CD14-positive monocyte (primary cell): ENCODE measurements around the gene PTPRD. TPM values are rescaled to one million over a fixed set of nuclear protein-coding genes. Genes with fewer than 3 reads are reported as not detected.

Source experiments
- DNase-seq, 3 donors: peaks; one replicate each; pipeline ENCODE4 v3.0.0-alpha.2; 2011 to 2022
- H2AFZ ChIP-seq: 2 replicates; pipeline ENCODE4 v1.6.0; 2012; ENCODE audit warnings: mild to moderate bottlenecking, low read depth, low read length, inconsistent platforms; ENCODE audit not compliant: insufficient read depth, poor library complexity, severe bottlenecking
- H3K27ac ChIP-seq, 2 donors: 1 replicate in 1 of 2; 2 replicates in 1 of 2; pipeline ENCODE4 v1.5.1; 2012 to 2013; ENCODE audit warnings: low read length in 2 of 2, control low read depth in 1 of 2, inconsistent platforms in 1 of 2, low read depth in 1 of 2, mild to moderate bottlenecking in 1 of 2
- H3K27me3 ChIP-seq, 2 donors: one replicate each; pipeline versions ENCODE4 v1.6.0 to v1.6.1; 2011 to 2013; ENCODE audit warnings: low read length in 2 of 2; ENCODE audit not compliant: control insufficient read depth in 2 of 2, insufficient read depth in 2 of 2
- H3K36me3 ChIP-seq, 2 donors: replicated peaks in 1 of 2; 1 replicate in 1 of 2; 2 replicates in 1 of 2; pipeline versions ENCODE4 v1.5.1 to v1.6.1; 2012 to 2013; ENCODE audit warnings: low read length in 2 of 2, control low read depth in 1 of 2, inconsistent platforms in 1 of 2, mild to moderate bottlenecking in 1 of 2; ENCODE audit not compliant: insufficient read depth in 2 of 2, control insufficient read depth in 1 of 2
- H3K4me1 ChIP-seq, 2 donors: 1 replicate in 1 of 2; 2 replicates in 1 of 2; pipeline versions ENCODE4 v1.5.1 to v1.6.1; 2012 to 2013; ENCODE audit warnings: low read length in 2 of 2, control low read depth in 1 of 2, inconsistent platforms in 1 of 2, mild to moderate bottlenecking in 1 of 2, moderate library complexity in 1 of 2; ENCODE audit not compliant: insufficient read depth in 2 of 2, control insufficient read depth in 1 of 2
- H3K4me2 ChIP-seq: replicated peaks from 2 replicates; pipeline ENCODE3; 2012; ENCODE audit warnings: low read length, moderate library complexity, mild to moderate bottlenecking; ENCODE audit not compliant: poor library complexity, severe bottlenecking; ENCODE audit errors: extremely low read depth
- H3K4me3 ChIP-seq, 3 experiments: fragments of 200-600 bp in 1 of 3; sonication (generic) in 1 of 3; replicated peaks in 1 of 3; 1 replicate in 2 of 3; 2 replicates in 1 of 3; pipeline ENCODE4 v1.5.1; 2011 to 2013; ENCODE audit warnings: low read length in 3 of 3, mild to moderate bottlenecking in 3 of 3, control low read depth in 2 of 3, low read depth in 2 of 3, inconsistent platforms in 1 of 3, moderate library complexity in 1 of 3
- H3K79me2 ChIP-seq: 2 replicates; pipeline ENCODE4 v1.6.0; 2012; ENCODE audit warnings: mild to moderate bottlenecking, control low read depth, inconsistent platforms, low read length, moderate library complexity; ENCODE audit not compliant: insufficient read depth
- H3K9ac ChIP-seq: 2 replicates; pipeline ENCODE4 v1.6.0; 2017; ENCODE audit warnings: low read length, mild to moderate bottlenecking; ENCODE audit not compliant: insufficient read depth, poor library complexity, severe bottlenecking
- H3K9me3 ChIP-seq, 2 donors: replicated peaks in 1 of 2; 1 replicate in 1 of 2; 2 replicates in 1 of 2; pipeline versions ENCODE4 v1.5.1 to v1.6.1; 2012 to 2013; ENCODE audit warnings: low read length in 2 of 2, control low read depth in 1 of 2; ENCODE audit not compliant: control insufficient read depth in 1 of 2, insufficient read depth in 1 of 2
- H4K20me1 ChIP-seq: 2 replicates; pipeline ENCODE4 v1.6.0; 2012; ENCODE audit warnings: mild to moderate bottlenecking, low read length, control low read depth, moderate library complexity; ENCODE audit not compliant: insufficient read depth
- H3K27ac Mint-ChIP-seq, 7 donors: one replicate each; pipeline ENCODE4 v1.8.0; 2020; ENCODE audit warnings: mild to moderate bottlenecking in 7 of 7, mixed read lengths in 7 of 7, moderate library complexity in 6 of 7, inconsistent platforms in 2 of 7
- H3K27me3 Mint-ChIP-seq, 3 donors: one replicate each; pipeline ENCODE4 v1.8.0; 2021 to 2022; ENCODE audit warnings: low read depth in 3 of 3, mild to moderate bottlenecking in 3 of 3, mixed read lengths in 3 of 3, moderate library complexity in 3 of 3, inconsistent platforms in 1 of 3
- H3K36me3 Mint-ChIP-seq, 2 donors: one replicate each; pipeline ENCODE4 v1.8.0; 2020; ENCODE audit warnings: mixed read lengths in 2 of 2, inconsistent platforms in 1 of 2, mild to moderate bottlenecking in 1 of 2
- H3K4me1 Mint-ChIP-seq: one replicate; pipeline ENCODE4 v1.8.0; 2020; ENCODE audit warnings: mild to moderate bottlenecking, mixed read lengths
- H3K4me3 Mint-ChIP-seq, 2 donors: one replicate each; pipeline ENCODE4 v1.8.0; 2020; ENCODE audit warnings: mild to moderate bottlenecking in 2 of 2, mixed read lengths in 2 of 2, moderate library complexity in 1 of 2
- H3K9me3 Mint-ChIP-seq, 7 donors: one replicate each; pipeline ENCODE4 v1.8.0; 2020 to 2022; ENCODE audit warnings: mixed read lengths in 7 of 7, mild to moderate bottlenecking in 6 of 7, moderate library complexity in 6 of 7, inconsistent platforms in 2 of 7
- WGBS: methylation state at CpG from one replicate; pipeline ENCODE4 v1.1.5; 2013; ENCODE audit warnings: missing lambda C conversion rate; ENCODE audit not compliant: insufficient coverage; 5-methylcytosine and 5-hydroxymethylcytosine counted together
- intact Hi-C, 2 donors: fragments of 100-400 bp; cut with micrococcal nuclease; formaldehyde crosslinking; loops; one replicate each; pipeline versions ENCODE4 v1.15.0 to v1.15.1; 2023
- polyA plus RNA-seq, 3 donors: library from polyadenylated mRNA; depleted of rRNA in 1 of 3; unstranded in 2 of 3; stranded (reverse) in 1 of 3; fragments of 300-500 nt in 2 of 3; fragments of >200 nt in 1 of 3; fragmentation: Illumina TruSeq in 2 of 3; gene quantifications; 1 replicate in 2 of 3; 2 replicates in 1 of 3; pipeline ENCODE4 v1.2.3, GENCODE V29; 2012 to 2021
- TF ChIP-seq, protein P1 (sequence below): fragments of 200-600 bp; IDR thresholded peaks from one replicate; pipeline ENCODE4 v1.8.0; 2022; ENCODE audit warnings: antibody characterized with exemption, mild to moderate bottlenecking

The PTPRD gene
- polyA plus RNA-seq, 3 donors, result not detected

DNA sequence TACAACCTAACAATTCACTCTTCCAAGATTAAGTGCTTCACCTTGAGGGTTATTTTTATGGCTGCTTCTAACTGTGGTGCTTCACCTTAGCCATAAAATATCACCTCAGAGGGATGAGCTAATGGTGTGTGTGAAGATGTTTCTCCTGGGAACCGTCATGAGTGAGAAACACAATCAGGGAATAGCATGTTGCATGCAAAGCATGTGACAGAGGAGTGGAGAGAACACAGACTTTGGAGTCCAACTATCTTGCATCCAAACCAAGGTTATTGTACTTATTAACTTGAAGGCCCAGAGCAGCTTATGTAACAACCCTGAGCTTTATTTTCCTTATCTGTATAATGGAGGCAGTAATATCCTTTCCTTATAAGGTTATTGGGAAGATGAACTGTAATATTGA, 1724.2 kb downstream of the PTPRD start:
- WGBS, result no CpG with 5 or more reads among the region's 1 CpG

DNA sequence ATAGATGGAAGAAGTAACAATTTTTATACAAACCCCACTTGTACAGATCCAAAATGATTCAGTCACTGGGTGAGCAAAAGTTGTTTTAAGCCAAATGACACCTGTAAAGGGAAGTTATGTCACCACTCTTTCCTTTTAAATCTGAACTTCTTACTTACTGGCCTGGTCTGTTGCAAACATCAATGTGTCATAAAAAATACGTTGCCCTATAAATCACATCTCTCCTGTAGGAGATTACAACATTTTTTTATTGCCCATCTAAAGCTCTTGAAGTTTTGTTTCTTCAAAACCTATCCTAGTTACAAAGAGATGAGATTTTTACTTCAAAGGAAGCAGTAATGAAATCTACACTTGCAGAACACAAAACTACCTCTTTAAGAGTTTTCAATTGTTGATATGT, 1725.4 kb downstream of the PTPRD start:
- Mint-ChIP-seq H3K27ac (no peak overlapping the region), H3K27me3 (peaks cover 0 to 1% (median 0%) of the 10 kb centered on the region in 3 donors), H3K4me1 (no peaks in the 10 kb centered on the region), H3K9me3 (no peaks in the 10 kb centered on the region), H3K36me3 (no peaks in the 10 kb centered on the region), H3K4me3 (no peak overlapping the region)
- Histone ChIP-seq H4K20me1 (no peaks in the 10 kb centered on the region), H3K9me3 (no peaks in the 10 kb centered on the region), H3K9ac (no peak overlapping the region), H3K27me3 (no peaks in the 10 kb centered on the region), H3K4me3 (no peak overlapping the region), H2AFZ (no peak overlapping the region), H3K27ac (no peak overlapping the region), H3K36me3 (no peaks in the 10 kb centered on the region), H3K4me1 (no peaks in the 10 kb centered on the region), H3K4me2 (no peak overlapping the region), H3K79me2 (no peaks in the 10 kb centered on the region)
- WGBS, result no CpG with 5 or more reads among the region's 1 CpG
- TF ChIP-seq, protein P1, sequence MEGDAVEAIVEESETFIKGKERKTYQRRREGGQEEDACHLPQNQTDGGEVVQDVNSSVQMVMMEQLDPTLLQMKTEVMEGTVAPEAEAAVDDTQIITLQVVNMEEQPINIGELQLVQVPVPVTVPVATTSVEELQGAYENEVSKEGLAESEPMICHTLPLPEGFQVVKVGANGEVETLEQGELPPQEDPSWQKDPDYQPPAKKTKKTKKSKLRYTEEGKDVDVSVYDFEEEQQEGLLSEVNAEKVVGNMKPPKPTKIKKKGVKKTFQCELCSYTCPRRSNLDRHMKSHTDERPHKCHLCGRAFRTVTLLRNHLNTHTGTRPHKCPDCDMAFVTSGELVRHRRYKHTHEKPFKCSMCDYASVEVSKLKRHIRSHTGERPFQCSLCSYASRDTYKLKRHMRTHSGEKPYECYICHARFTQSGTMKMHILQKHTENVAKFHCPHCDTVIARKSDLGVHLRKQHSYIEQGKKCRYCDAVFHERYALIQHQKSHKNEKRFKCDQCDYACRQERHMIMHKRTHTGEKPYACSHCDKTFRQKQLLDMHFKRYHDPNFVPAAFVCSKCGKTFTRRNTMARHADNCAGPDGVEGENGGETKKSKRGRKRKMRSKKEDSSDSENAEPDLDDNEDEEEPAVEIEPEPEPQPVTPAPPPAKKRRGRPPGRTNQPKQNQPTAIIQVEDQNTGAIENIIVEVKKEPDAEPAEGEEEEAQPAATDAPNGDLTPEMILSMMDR, result no peak
- intact Hi-C loops, result no loop called here
- DNase-seq, result no peak

More for the DNA sequence above, 1724.2 kb downstream of the PTPRD start:
- Mint-ChIP-seq H3K36me3 (no peaks in the 10 kb centered on the region), H3K27ac (no peak overlapping the region), H3K9me3 (no peaks in the 10 kb centered on the region), H3K4me1 (no peaks in the 10 kb centered on the region), H3K27me3 (peaks cover 0 to 1% (median 0%) of the 10 kb centered on the region in 3 donors), H3K4me3 (no peak overlapping the region)
- H3K4me2 ChIP-seq, result no peak overlapping the region
- no peak overlapping the region for H2AFZ ChIP-seq
- H4K20me1 ChIP-seq, result no peaks in the 10 kb centered on the region
- no peak overlapping the region for H3K27ac ChIP-seq
- H3K9me3 ChIP-seq, result no peaks in the 10 kb centered on the region
- DNase-seq, result no peak
- H3K4me3 ChIP-seq, result no peak overlapping the region
- no peaks in the 10 kb centered on the region for H3K36me3 ChIP-seq
- H3K79me2 ChIP-seq, result no peaks in the 10 kb centered on the region
- H3K4me1 ChIP-seq, result no peaks in the 10 kb centered on the region
- TF ChIP-seq, protein P1, result no peak
- H3K9ac ChIP-seq, result no peak overlapping the region
- no peaks in the 10 kb centered on the region for H3K27me3 ChIP-seq
- intact Hi-C loops, result no loop called here
